NCI-H1436 treated with DMSO at 0.1 percent for 48 hours (cell line): Measurements from ENCODE around the gene TMEM59L.

Experiments used
- DNase-seq: peaks from one replicate; lab custom pipeline; 2025; lab: John Stamatoyannopoulos, UW

Gene TMEM59L

GRCh38 chr19:18637673-18638630 lies 25.3 kb downstream of the TMEM59L start:
- no peak for DNase-seq

DNA sequence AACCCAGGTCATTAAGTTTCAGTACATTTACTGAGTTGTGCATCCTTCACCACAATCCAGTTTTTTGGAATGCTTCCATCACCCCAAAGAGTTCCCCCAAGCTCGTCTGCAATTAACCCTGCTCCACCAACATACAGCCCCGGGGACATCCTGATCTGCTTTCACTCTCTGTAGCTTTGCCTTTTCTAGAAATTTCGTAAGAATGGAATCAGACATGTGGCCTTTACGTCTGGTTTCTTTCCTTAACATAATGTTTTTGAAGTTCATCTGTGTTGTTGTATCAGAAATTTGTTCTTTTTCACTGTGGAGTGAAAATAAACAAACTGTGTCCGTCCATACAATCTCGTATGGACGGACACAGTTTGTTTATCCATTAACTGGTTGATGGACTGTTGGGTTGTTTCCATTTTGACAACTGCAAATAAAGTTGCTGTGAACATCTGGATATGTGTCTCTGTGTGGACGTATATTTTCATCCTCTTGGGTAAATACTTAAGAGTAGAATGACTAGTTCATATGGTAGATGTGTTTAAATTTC lies 27.1 kb downstream of the TMEM59L start:
- no peak for DNase-seq

GRCh38 chr19:18644196-18645034 lies 31.7 kb downstream of the TMEM59L start:
- no peak for DNase-seq

GRCh38 chr19:18645035-18645511 lies 32.4 kb downstream of the TMEM59L start:
- DNase-seq, result no peak

- DNase-seq, result peak; percentile 36
These were observed 34.1 kb downstream of the TMEM59L start for GRCh38 chr19:18646535-18647370.

DNA sequence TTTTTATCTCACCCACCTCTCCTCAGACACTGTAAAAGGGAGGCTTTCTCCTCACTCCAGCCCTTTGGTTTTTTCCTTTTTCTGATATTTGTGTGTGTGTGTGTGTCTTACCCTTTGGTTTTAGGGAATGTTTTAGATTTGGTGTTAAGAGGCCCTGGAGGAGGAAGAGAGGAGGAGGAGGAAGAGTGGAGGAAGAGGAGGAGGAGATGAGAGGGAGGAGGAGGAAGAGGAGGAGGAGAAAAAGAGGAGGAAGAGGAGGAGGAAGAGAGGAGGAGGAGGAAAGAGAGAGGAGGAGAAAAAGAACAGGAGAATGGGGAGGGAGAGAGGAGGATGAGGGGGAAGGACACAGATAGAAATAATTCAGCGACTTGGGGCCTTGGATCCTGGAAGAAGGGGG lies 34.7 kb downstream of the TMEM59L start:
- no peak for DNase-seq

DNA sequence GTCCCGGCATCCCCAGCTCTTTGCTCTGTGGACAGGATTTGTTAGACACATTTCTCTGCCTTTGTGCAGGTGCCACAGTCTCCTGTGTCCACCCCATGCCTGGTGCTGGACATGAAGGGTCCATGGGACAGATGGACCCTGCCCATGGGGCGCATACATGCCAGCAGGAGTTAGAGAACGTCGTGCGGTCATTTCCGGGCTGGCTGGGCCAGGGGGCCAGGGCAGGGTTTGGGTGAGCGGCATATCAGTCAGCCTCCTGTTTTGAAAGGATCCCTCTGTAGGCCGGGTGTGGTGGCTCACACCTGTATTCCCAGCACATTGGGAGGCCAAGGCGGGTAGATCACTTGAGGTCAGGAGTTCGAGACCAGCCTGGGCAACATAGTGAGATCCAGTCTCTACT lies 35.1 kb downstream of the TMEM59L start:
- no peak for DNase-seq

GRCh38 chr19:18648973-18649315 lies 36.3 kb downstream of the TMEM59L start:
- no peak for DNase-seq

GRCh38 chr19:18649371-18650020 lies 36.8 kb downstream of the TMEM59L start:
- no peak for DNase-seq

- no peak for DNase-seq
These were observed 37.3 kb downstream of the TMEM59L start for GRCh38 chr19:18650021-18650390.

GRCh38 chr19:18650468-18651041 lies 37.9 kb downstream of the TMEM59L start:
- DNase-seq, result no peak

DNA sequence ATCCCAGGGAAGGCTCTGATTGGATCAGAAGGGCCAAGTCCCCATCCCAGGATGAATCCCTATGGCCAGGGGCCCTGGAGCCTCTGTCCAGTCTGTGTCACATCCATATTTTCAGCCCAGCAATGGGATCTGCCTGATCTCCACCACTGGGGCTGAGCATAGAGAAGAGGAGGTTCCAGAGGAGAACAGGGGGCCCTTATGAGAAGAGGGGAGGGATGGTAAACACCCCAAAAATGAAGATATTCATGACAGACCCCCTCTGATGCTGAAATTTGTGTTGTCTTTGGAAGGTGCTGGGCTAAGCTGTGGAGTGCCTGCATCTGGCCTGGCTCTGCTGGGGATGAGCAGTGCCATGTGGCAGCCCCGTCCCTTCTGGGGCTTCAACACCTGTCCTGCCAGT lies 38.6 kb downstream of the TMEM59L start:
- no peak for DNase-seq

DNA sequence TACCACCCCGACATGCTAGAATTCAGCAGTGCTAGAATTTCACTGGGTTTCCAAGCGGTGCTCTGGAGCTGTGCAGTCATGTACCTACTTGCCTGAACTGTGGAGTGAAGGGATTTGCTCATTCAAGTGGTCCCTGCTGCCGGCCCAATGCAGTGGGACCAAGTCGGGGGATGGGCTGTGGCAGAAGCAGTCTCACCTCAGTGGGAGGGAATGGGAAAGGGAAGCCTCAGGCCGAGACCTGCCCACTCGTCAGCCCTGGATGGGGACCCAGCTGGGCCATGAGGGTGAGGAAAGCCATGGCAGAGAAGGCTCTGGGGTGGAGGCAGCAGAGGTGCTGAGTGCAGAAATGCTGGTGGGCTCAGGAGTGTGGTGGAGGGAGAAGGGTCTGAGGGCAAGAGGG lies 39.1 kb downstream of the TMEM59L start:
- DNase-seq, result no peak

DNA sequence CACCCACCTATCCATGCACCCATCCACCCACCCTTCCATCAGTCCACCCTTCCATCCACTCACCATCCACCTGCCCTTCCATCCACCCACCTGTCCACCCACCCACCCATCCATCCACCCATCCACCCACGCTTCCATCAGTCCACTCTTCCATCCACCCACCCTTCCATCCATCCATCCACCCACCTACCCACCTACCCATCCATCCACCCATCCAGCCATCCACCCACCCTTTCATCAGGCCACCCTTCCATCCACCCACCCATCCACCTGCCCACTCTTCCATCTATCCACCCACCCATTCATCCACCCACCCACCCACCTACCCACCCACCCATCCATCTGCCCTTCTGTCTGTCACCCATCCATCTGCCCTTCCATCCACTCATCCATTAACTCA lies 41.2 kb downstream of the TMEM59L start:
- DNase-seq, result no peak

GRCh38 chr19:18654469-18654868 lies 41.8 kb downstream of the TMEM59L start:
- no peak for DNase-seq

- DNase-seq, result no peak
These were observed 42.6 kb downstream of the TMEM59L start for GRCh38 chr19:18655173-18655844.

- no peak for DNase-seq
These were observed 43.8 kb downstream of the TMEM59L start for GRCh38 chr19:18656337-18657086.

DNA sequence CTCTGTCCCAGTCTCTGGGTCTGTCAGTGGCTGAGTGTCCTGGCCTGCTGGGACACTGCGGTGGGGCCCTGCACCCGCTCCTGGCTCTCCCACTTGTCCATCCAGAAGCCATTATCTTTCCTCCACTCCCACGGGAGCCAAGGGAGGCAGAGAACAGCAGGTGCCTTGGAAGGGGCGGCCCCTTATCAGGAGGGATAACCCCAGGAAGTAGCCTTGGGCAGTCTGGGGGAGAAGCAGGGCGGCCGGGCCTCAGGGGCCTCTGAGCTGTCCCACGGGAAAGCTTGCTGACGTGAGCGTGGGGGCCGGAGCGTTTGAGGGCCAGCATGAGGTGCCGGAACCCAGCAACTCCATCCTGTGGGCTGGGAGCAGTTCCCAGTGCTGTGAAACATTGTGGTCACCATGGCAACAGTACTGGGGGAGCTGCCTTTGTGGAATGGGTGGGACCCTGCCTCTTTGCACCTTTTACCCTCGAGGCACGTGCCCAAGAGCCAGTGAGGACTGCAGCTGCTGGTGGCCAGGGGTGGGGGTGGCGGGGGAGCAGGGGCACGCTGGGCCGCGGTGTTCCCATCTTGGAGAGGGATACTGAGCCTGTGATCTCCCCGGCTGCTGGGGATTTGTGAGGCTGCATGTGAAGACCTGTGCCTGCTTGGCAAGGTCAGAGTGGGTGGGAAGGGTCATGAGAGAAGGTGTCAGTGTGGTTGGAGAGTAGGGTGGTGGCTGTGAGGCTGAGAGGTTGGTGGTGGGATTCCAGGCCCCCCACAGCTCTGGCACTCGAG lies 45.1 kb downstream of the TMEM59L start:
- no peak for DNase-seq

DNA sequence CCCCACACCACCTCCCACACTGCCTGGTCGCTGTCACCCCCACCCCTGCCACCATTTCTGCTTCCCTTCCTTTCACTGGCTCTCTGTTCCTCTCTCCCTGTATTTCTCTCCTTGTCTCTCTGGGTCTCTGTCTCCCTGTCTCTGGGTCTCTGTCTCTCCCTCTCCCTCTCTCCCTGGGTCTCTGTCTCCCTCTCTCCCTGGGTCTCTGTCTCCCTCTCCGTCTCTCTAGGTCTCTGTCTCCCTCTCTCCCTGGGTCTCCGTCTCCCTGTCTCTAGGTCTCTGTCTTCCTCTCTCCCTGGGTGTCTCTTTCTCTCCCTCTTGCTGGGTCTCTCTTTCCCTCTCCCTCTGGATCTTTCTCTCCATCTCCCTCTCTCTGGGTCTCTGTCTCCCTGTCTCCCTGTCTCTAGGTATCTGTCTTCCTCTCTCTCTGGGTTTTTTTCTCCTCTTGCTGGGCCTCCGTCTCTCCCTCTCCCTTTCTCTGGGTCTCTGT lies 45.7 kb downstream of the TMEM59L start:
- no peak for DNase-seq
